T-helper 1 cell treated with Interleukin-12 subunit alpha and Interleukin-12 subunit beta and Interleukin-4 antibody, amounts not matched to agents 30 ng/mL and 1 ng/mL, for 36 hours (primary cell): ENCODE measurements around the gene LILRB3. TPM values are rescaled to one million over a fixed set of nuclear protein-coding genes. Genes with fewer than 3 reads are reported as not detected.
"Not testable (repeated sequence)": the region's sequence is repeated elsewhere in the genome, so short reads cannot be mapped to it uniquely, and the experiment has no call there.

Experiments
- intact Hi-C: fragments of 100-400 bp; cut with micrococcal nuclease; formaldehyde crosslinking; loops from one replicate; pipeline ENCODE4 v1.15.1; 2024
- total RNA-seq: library from RNA; stranded (reverse); gene quantifications from 2 replicates; pipeline ENCODE4 v1.2.3, GENCODE V29; 2022

The LILRB3 gene
- total RNA-seq, 1 donor from 2014 or later, result 3.9 TPM

- intact Hi-C loops, result loop anchor here (2.0 kb wide), 2 partner anchors 20 to 52 kb away; partner anchors contain the start of gene LENG1
Observed at GRCh38 chr19:54211235-54211634, 11.6 kb downstream of the LILRB3 start.

DNA sequence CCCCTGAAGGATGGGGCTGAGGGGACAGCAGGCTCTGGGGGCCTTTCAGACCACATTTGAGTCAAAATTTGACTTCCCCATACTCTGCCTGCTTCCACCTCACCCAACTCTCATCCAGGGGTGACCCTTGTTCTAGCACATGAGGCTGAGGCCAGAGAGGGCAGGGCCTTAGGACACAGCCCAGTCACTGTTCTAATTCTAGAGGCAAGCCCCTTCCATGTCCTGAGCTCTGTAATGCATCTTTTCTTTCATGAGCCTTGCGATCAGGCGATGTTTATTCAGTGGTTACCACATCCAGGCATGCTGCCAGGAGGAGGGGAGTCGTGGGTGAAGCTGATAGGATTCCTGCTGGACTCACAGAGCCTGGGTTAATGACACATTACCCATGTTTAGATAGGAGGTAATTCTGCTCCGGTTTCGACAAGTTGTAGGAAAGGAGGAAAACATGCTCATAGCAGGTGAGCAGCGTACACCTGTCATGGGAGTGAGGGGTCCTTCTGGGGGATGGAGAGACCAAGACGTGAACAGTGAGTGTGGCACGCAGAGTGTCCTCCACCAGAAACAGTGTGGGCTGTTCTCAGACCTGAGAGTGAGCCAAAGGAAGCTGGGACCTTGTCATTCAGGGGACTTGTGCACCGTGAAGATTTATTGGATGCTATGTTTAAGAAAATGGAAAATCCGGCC is 12.9 kb downstream of the LILRB3 start:
- intact Hi-C loops, result loop anchor here (2.0 kb wide), 3 partner anchors 21 to 51 kb away; partner anchors contain the start of genes LENG1 and MBOAT7

DNA sequence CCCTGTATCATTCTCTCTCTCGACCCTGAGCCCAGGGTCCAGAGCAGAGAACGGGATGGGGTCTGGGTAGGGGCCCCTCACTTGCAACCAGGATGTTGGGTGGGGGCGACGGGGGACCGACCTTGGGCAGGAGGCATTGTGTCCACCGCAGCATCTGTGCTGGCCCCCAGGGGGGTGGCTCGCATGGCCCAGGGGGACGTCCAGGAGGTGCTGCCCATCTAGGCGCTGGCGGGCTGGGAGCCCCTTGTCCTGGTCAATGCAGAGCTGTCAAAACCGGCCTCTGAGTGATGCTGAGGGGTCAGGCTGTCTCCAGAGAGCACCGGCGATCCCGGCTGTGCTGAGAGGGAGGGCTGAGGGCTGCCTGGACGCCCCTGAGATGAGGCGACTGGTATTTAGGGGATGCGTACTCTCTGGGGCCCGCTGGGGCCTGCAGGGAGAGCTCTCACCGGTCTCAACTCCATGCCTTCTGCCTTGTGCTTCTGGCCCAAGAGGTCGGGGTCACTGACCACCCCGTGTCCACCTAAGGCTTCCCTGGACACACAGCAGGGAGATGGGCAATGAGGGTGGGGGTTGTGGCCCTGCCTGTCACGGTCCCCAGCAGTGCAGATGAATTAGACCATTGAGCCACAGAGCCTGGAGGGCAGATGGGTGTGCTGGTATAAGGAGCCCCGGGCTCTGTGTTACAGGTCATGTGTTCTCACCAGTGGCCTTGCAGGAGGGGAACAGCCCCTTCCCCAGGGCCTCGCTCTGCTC is 13.6 kb downstream of the LILRB3 start:
- intact Hi-C loops, result loop anchor here (2.0 kb wide), 1 partner anchor 20 kb away; the partner anchor contains the start of gene MBOAT7

DNA sequence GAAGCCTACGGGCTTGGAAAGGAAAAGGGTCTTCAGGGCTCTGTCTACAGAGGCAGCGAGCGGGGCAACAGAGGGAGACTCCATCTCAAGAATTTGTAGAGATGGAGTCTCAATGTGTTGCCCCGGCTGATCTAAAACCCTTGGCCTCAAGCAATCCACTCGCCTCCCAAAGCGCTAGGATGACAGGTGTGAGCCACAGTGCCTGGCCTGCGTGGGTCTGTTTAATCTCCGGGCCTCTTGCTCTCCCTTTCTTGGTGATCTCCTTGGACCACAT is 14.1 kb downstream of the LILRB3 start:
- intact Hi-C loops, result loop anchor here (1.0 to 2.0 kb wide), 2 partner anchors 8 to 20 kb away; partner anchors contain the start of genes MBOAT7 and RPS9

GRCh38 chr19:54207983-54208783 is 14.6 kb downstream of the LILRB3 start:
- intact Hi-C loops, result loop anchor here (1.0 to 2.0 kb wide), 2 partner anchors 8 to 19 kb away; partner anchors contain the start of genes MBOAT7 and RPS9

DNA sequence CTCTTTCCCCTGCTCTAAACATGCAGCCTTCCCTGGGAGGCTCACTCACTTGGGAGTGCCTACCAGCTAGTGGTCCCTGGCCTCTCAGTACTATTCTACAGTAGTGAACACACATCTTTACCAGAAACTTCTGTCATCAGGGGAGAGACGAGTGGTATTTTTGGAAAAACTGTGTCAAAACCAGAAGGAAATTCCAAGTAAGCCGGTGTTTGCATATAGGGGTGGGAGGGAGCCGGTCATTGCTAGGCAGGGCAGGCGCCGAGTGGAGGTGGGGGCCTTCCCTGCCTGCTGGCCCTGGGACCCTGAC is 15.2 kb downstream of the LILRB3 start:
- intact Hi-C loops, result no loop called here

GRCh38 chr19:54207193-54207592 is 15.6 kb downstream of the LILRB3 start:
- intact Hi-C loops, result not testable (repeated sequence)

- intact Hi-C loops, result no loop called here
Observed at GRCh38 chr19:54206831-54207177, 16.0 kb downstream of the LILRB3 start.

DNA sequence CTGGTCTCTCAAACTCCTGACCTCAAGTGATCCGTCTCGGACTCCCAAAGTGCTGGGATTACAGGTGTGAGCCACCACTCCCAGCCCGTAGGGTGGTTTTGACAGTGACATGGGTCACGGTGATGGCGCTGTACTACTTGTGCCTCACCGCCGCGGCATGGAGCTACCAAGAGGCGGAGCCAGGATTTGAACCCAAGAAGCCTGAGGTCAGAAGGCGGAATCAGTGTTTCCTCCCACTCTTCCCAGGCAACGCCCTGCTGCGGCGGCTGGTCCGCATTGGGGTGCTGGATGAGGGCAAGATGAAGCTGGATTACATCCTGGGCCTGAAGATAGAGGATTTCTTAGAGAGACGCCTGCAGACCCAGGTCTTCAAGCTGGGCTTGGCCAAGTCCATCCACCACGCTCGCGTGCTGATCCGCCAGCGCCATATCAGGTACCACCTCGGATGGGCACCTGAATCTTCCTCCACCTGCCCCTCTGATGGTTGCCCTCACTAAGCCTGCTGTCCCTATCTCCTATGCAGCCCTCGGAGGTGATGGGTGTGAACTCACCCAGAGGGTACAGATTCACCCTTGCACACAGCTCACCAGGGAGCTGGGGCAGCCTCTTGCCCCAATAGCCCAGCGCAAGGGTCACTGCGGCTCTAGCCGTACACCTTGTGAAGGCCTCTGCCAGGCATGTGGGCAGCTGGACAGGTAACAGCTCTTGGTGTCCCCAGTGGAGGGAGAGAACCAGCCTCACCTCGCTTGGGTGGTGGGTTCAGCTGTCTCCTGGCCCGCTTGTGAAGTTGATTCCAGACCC is 16.6 kb downstream of the LILRB3 start:
- intact Hi-C loops, result no loop called here

DNA sequence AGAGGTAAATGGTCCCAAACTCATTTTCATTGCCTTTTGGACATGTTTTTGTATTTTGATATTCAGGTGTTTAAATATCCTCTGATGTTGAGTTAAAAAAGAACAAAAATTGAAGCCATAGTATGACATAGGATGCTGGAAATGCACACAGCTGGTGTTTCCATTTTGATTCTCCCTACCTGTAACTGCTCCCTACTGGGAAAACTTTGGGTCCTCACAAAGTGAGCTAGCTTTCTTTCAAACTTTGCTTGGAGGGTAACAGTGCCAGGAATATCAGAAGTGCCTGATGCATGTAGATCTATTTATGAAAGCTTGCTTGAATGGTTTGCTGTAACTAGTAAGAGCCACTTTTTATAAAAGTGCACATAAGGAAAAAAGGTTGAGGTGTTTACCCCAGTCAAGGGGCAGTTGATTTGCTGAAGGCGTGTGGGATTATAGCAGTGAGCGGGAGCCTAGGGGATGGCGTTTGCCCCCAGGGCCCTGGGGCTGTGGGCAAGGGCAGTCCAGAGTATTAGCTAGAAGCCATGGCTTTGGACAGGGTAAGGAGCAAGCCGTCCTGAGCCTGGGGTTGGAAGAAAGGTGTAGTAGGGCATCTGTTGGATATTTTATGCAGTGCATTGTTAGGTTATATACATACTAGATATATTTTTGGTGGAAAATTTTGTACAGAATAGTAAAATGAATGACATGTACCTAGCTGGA is 17.9 kb downstream of the LILRB3 start:
- intact Hi-C loops, result loop anchor here (5.0 kb wide), 1 partner anchor 1437 kb away; the partner anchor contains the start of genes ZNF580 and ZNF581

GRCh38 chr19:54203151-54203611 is 19.6 kb downstream of the LILRB3 start:
- intact Hi-C loops, result loop anchor here (5.0 kb wide), 1 partner anchor 1439 kb away; the partner anchor contains the start of genes ZNF580 and ZNF581

GRCh38 chr19:54201980-54202379 is 20.8 kb downstream of the LILRB3 start:
- intact Hi-C loops, result loop anchor here (5.0 kb wide), 1 partner anchor 1440 kb away; the partner anchor contains the start of genes ZNF580 and ZNF581

DNA sequence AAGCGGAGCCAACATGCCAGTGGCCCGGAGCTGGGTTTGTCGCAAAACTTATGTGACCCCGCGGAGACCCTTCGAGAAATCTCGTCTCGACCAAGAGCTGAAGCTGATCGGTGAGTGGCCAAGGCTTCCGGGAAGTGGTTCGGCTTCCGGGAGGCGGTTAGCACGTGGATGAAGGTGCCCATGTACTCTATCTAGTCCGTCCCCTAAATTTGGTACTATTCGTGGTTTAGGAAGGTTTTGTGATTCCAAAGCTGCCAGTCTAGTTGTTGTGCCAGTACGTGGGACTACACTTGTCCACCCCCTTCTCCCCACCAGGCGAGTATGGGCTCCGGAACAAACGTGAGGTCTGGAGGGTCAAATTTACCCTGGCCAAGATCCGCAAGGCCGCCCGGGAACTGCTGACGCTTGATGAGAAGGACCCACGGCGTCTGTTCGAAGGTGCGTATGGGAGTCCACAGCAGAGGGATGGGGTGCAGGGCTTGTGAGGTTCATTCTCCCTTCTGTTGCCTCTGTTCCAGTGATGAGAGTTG is 21.6 kb downstream of the LILRB3 start:
- intact Hi-C loops, result loop anchor here (5.0 kb wide), 1 partner anchor 1441 kb away; the partner anchor contains the start of genes ZNF580 and ZNF581

DNA sequence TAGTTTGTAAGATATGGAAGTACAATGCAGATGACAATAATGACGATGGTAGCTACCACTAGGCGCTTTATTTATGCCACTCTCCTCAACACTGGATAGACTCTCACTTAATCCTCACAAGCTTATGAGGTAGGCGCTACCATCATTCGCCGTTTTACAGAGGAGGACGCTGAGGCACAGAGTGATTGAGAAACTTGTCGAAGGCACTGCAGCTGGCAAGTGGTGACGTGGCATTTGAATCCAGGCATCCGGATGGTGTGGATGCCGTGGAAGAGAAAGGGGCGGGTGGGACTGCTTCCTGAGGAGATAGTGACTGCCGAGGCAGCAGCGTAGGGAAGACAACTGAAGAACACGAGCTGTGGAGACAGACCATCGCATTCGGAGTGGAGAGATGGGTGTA is 23.4 kb downstream of the LILRB3 start:
- intact Hi-C loops, result no loop called here

DNA sequence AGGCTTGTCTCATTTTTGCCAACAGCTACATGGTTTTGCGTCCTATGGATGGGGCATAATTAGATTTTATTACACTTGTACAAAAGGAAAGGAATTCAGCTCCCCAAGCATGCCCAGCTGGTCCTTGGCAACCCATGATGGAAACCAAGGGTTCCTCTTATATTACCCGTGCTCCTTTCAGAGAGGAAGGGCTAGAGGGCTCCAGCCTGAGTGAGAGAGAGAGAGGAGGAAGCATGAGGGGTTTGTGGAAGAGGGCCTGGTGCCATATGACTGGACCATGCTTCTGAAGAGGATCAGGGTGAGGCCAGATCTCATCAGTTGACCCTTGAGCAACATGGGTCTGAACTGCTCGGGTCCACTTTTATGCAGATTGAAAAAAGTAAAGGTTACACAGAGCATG is 25.7 kb downstream of the LILRB3 start:
- intact Hi-C loops, result no loop called here

GRCh38 chr19:54196536-54196935 is 26.3 kb downstream of the LILRB3 start:
- intact Hi-C loops, result no loop called here

DNA sequence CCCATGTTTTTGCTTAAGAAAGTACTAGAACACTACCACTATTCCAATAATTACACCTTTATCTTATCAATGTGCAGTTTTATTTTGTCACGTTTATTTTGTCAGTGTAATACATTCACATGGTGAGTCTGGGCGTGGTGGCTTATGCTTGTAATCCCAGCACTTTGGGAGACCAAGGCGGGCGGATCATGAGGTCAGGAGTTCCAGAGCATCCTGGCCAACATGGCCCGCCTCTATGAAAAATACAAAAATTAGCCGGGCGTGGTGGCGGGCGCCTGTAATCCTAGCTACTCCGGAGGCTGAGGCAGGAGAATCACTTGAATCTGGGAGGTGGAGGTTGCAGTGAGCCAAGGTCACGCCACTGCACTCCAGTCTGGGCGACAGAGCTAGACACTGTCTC is 28.3 kb downstream of the LILRB3 start:
- intact Hi-C loops, result loop anchor here (5.0 kb wide), 1 partner anchor 1092 kb away; the partner anchor contains the start of gene ZNF160

DNA sequence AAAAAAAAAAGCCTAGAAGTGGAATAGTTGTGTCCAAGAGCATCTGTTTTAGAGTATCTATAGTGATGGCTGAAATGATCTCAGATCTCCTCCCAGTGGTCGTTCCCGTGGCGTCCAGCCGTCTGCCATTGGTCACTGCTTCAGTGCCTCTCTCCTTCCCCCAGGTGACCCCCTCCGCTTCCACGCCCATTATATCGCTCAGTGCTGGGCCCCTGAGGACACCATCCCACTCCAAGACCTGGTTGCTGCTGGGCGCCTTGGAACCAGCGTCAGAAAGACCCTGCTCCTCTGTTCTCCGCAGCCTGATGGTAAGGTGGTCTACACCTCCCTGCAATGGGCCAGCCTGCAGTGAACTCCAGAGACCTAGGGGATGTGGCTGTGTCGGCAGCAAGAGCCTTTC is 29.8 kb downstream of the LILRB3 start:
- intact Hi-C loops, result loop anchor here (5.0 kb wide), 1 partner anchor 1091 kb away; the partner anchor contains the start of gene ZNF160

DNA sequence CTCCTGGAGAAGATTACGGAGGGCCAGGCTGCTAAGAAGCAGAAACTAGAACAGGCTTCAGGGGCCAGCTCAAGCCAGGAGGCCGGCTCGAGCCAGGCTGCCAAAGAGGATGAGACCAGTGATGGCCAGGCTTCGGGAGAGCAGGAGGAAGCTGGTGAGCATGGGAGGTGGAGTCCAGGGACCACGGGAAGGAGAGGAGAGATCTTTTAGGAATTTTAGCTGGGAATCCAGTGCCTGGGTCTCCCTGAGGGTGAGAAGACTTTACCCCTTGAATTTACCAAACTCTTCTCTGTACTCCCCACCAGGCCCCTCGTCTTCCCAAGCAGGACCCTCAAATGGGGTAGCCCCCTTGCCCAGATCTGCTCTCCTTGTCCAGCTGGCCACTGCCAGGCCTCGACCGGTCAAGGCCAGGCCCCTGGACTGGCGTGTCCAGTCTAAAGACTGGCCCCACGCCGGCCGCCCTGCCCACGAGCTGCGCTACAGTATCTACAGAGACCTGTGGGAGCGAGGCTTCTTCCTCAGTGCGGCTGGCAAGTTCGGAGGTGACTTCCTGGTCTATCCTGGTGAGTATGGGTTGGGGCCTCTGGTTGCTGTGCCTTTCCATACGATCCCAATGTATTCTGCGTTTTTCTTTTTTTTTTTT is 30.9 kb downstream of the LILRB3 start:
- intact Hi-C loops, result loop anchor here (1.0 to 5.0 kb wide), 3 partner anchors 24 to 1090 kb away; partner anchors contain the start of gene ZNF160
